MM.1S (cell line): ENCODE measurements around the gene ZNF888.
"Not testable (repeated sequence)": the region's sequence is repeated elsewhere in the genome, so short reads cannot be mapped to it uniquely, and the experiment has no call there.

Source experiments
- CTCF ChIP-seq: fragments of 300-600 bp; sonication (generic); IDR thresholded peaks from 2 replicates; pipeline ENCODE4 v1.5.1; 2016; ENCODE audit warnings: antibody characterized with exemption, low read length, mixed read lengths
- EZH2 ChIP-seq: fragments of 300-600 bp; sonication (generic); optimal IDR thresholded peaks from 2 replicates; pipeline ENCODE3; 2017; ENCODE audit warnings: low read depth, mild to moderate bottlenecking, antibody characterized with exemption, low read length, mixed read lengths
- EZH2phosphoT487 ChIP-seq: fragments of 300-600 bp; sonication (generic); IDR thresholded peaks from 2 replicates; pipeline ENCODE4 v1.6.1; 2018; ENCODE audit warnings: antibody characterized with exemption, low read length

DNA sequence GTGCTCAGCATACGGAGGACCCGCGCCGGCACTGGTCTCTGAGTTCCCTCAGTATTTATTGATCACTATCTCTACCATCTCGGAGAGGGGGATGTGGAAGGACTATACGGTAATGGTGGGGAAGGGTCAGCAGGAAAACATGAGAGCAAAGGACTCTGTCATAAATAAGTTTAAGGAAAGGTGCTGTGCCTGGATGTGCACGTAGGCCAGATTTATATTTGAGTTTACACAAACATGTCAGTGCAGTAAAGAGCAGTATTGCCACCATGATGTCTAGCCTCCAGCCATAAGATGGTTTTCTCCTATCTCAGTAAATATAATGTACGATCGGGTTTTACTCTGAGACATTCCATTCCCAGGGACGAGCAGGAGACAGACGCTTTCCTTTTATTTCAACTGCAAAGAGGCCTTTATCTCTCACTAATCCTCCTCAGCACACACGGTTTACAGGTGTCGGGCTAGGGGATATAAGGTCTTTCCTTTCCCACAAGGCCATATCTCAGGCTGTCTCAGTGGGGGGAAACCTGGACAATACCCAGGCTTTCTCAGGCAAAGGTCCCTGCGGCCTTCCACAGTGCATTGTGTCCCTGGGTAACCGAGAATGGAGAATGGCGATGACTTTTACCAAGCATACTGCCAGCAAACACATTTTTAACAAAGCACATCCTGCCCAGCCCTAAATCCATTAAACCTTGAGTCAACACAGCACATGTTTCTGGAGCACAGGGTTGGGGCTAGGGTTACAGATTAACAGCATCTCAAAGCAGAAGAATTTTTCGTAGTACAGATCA, 21.7 kb upstream of the ZNF888 start:
- not testable (repeated sequence) for TF ChIP-seq CTCF, EZH2, EZH2phosphoT487
